SK-N-SH treated with all-trans-retinoic acid at 6 μM for 48 hours (cell line): Measurements from ENCODE around the gene AP3B1.

Source experiments
- ATAC-seq: fragments of 200-7000 bp; cut with Tn5 transposase; 3 replicates; pipeline ENCODE4 v1.9.1; 2020; ENCODE audit warnings: mild to moderate bottlenecking, moderate library complexity
- ARNTL ChIP-seq: fragments of 450-650 bp; formaldehyde crosslinking; IDR thresholded peaks from 2 replicates; pipeline ENCODE4 v1.5.0; 2020; ENCODE audit warnings: low read depth, mild to moderate bottlenecking, moderate library complexity, borderline replicate concordance
- BACH2 ChIP-seq: fragments of 250-450 bp; sonication (Bioruptor Pico); IDR thresholded peaks from 2 replicates; pipeline ENCODE4 v1.9.0; 2021; ENCODE audit warnings: mild to moderate bottlenecking, borderline replicate concordance
- CSDC2 ChIP-seq: fragments of 250-450 bp; sonication (Bioruptor Pico); IDR thresholded peaks from 2 replicates; pipeline ENCODE4 v1.5.0; 2020; ENCODE audit warnings: mild to moderate bottlenecking, moderate library complexity
- ESRRG ChIP-seq: fragments of 250-450 bp; sonication (Bioruptor Pico); IDR thresholded peaks from 2 replicates; pipeline ENCODE4 v1.6.1; 2021; ENCODE audit warnings: mild to moderate bottlenecking
- GLIS3 ChIP-seq: fragments of 250-450 bp; sonication (Bioruptor Pico); IDR thresholded peaks from 2 replicates; pipeline ENCODE4 v1.5.0; 2020; ENCODE audit warnings: mild to moderate bottlenecking, moderate library complexity
- ISL1 ChIP-seq: fragments of 250-450 bp; sonication (Bioruptor Pico); IDR thresholded peaks from 2 replicates; pipeline ENCODE4 v2.1.2; 2022; ENCODE audit warnings: mild to moderate bottlenecking, moderate library complexity
- OSR1 ChIP-seq: fragments of 250-450 bp; sonication (Bioruptor Pico); IDR thresholded peaks from 2 replicates; pipeline ENCODE4 v1.8.0; 2022; ENCODE audit warnings: moderate library complexity, mild to moderate bottlenecking, inconsistent platforms
- PPARA ChIP-seq: fragments of 250-450 bp; sonication (Bioruptor Pico); IDR thresholded peaks from 2 replicates; pipeline ENCODE4 v1.5.0; 2020; ENCODE audit warnings: mild to moderate bottlenecking, borderline replicate concordance
- RARB ChIP-seq: fragments of 250-450 bp; sonication (Bioruptor Pico); IDR thresholded peaks from 2 replicates; pipeline ENCODE4 v1.8.0; 2021; ENCODE audit warnings: mild to moderate bottlenecking, moderate library complexity
- SNAI2 ChIP-seq: fragments of 250-450 bp; sonication (Bioruptor Pico); IDR thresholded peaks from 2 replicates; pipeline ENCODE4 v1.5.0; 2020; ENCODE audit warnings: mild to moderate bottlenecking, moderate library complexity
- TCF4 ChIP-seq: fragments of 250-450 bp; sonication (Bioruptor Pico); IDR thresholded peaks from 2 replicates; pipeline ENCODE4 v1.8.0; 2021; ENCODE audit warnings: mild to moderate bottlenecking, moderate library complexity, borderline replicate concordance
- TOX ChIP-seq: fragments of 250-450 bp; sonication (Bioruptor Pico); IDR thresholded peaks from 2 replicates; pipeline ENCODE4 v1.8.0; 2021; ENCODE audit warnings: mild to moderate bottlenecking, moderate library complexity, borderline replicate concordance
- ZC3H10 ChIP-seq: fragments of 250-450 bp; sonication (Bioruptor Pico); IDR thresholded peaks from 2 replicates; pipeline ENCODE4 v1.5.1; 2021; ENCODE audit warnings: mild to moderate bottlenecking, moderate library complexity
- ZFP3 ChIP-seq: fragments of 250-450 bp; sonication (Bioruptor Pico); IDR thresholded peaks from 2 replicates; pipeline ENCODE4 v1.5.0; 2020; ENCODE audit warnings: mild to moderate bottlenecking, moderate library complexity
- ZFP30 ChIP-seq: fragments of 450-650 bp; formaldehyde crosslinking; IDR thresholded peaks from 2 replicates; pipeline ENCODE4 v1.5.0; 2022; ENCODE audit warnings: mild to moderate bottlenecking, moderate library complexity
- ZNF565 ChIP-seq: fragments of 450-650 bp; formaldehyde crosslinking; conservative IDR thresholded peaks from 2 replicates; pipeline ENCODE4 v1.5.0; 2020; ENCODE audit warnings: low read depth, mild to moderate bottlenecking, moderate library complexity
- ZNF70 ChIP-seq: fragments of 450-650 bp; formaldehyde crosslinking; IDR thresholded peaks from 2 replicates; pipeline ENCODE4 v1.5.0; 2020; ENCODE audit warnings: mild to moderate bottlenecking, moderate library complexity
- TF ChIP-seq, protein P1 (sequence below): fragments of 250-450 bp; sonication (Bioruptor Pico); IDR thresholded peaks from 2 replicates; pipeline ENCODE4 v1.5.0; 2020; ENCODE audit warnings: mild to moderate bottlenecking, moderate library complexity
- TF ChIP-seq, protein P2 (sequence below): fragments of 250-450 bp; sonication (Bioruptor Pico); IDR thresholded peaks from 2 replicates; pipeline ENCODE4 v1.8.0; 2020; ENCODE audit warnings: mild to moderate bottlenecking, moderate library complexity, borderline replicate concordance
- TF ChIP-seq, protein P3 (sequence below): fragments of 250-450 bp; sonication (Bioruptor Pico); IDR thresholded peaks from 2 replicates; pipeline ENCODE4 v1.5.1; 2021; ENCODE audit warnings: mild to moderate bottlenecking, moderate library complexity
- TF ChIP-seq, protein P4 (sequence below): fragments of 250-450 bp; sonication (Bioruptor Pico); IDR thresholded peaks from 2 replicates; pipeline ENCODE4 v1.5.1; 2020; ENCODE audit warnings: low read depth, mild to moderate bottlenecking, moderate library complexity

Gene AP3B1

DNA sequence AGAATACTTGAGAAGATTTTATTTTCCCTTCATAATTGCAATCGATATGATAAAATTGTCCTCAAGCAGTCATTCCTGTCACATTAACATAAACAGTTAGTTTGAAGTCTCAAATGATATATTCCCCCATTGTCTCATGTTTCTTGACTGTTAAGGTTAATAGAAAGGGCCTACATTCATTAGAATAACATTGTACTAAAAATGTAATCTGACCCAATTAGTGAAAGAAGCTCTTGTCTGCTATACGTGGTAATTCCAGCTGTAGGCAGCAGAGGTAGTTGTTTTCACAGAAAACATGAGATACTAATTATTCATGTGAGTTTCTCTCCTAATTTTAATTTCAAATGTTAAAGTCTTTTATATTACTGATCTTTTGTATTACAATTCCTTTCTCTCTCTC, 25.9 kb upstream of the AP3B1 start:
- TF ChIP-seq GLIS3 (CRISPR knock-in tag) (no peak), BACH2 (CRISPR knock-in tag) (no peak), ZFP3 (CRISPR knock-in tag) (no peak), ESRRG (no peak), ARNTL (CRISPR knock-in tag) (no peak), ZNF565 (CRISPR knock-in tag) (no peak), PPARA (CRISPR knock-in tag) (no peak), TOX (CRISPR knock-in tag) (no peak), TCF4 (CRISPR knock-in tag) (no peak), RARB (CRISPR knock-in tag) (no peak), ZFP30 (CRISPR knock-in tag) (no peak), ISL1 (CRISPR knock-in tag) (no peak), OSR1 (no peak), CSDC2 (CRISPR knock-in tag) (no peak)
- TF ChIP-seq, protein P1, sequence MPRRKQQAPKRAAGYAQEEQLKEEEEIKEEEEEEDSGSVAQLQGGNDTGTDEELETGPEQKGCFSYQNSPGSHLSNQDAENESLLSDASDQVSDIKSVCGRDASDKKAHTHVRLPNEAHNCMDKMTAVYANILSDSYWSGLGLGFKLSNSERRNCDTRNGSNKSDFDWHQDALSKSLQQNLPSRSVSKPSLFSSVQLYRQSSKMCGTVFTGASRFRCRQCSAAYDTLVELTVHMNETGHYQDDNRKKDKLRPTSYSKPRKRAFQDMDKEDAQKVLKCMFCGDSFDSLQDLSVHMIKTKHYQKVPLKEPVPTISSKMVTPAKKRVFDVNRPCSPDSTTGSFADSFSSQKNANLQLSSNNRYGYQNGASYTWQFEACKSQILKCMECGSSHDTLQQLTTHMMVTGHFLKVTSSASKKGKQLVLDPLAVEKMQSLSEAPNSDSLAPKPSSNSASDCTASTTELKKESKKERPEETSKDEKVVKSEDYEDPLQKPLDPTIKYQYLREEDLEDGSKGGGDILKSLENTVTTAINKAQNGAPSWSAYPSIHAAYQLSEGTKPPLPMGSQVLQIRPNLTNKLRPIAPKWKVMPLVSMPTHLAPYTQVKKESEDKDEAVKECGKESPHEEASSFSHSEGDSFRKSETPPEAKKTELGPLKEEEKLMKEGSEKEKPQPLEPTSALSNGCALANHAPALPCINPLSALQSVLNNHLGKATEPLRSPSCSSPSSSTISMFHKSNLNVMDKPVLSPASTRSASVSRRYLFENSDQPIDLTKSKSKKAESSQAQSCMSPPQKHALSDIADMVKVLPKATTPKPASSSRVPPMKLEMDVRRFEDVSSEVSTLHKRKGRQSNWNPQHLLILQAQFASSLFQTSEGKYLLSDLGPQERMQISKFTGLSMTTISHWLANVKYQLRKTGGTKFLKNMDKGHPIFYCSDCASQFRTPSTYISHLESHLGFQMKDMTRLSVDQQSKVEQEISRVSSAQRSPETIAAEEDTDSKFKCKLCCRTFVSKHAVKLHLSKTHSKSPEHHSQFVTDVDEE (CRISPR knock-in tag), result no peak
- TF ChIP-seq, protein P2, sequence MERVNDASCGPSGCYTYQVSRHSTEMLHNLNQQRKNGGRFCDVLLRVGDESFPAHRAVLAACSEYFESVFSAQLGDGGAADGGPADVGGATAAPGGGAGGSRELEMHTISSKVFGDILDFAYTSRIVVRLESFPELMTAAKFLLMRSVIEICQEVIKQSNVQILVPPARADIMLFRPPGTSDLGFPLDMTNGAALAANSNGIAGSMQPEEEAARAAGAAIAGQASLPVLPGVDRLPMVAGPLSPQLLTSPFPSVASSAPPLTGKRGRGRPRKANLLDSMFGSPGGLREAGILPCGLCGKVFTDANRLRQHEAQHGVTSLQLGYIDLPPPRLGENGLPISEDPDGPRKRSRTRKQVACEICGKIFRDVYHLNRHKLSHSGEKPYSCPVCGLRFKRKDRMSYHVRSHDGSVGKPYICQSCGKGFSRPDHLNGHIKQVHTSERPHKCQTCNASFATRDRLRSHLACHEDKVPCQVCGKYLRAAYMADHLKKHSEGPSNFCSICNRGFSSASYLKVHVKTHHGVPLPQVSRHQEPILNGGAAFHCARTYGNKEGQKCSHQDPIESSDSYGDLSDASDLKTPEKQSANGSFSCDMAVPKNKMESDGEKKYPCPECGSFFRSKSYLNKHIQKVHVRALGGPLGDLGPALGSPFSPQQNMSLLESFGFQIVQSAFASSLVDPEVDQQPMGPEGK, result no peak
- TF ChIP-seq, protein P3, sequence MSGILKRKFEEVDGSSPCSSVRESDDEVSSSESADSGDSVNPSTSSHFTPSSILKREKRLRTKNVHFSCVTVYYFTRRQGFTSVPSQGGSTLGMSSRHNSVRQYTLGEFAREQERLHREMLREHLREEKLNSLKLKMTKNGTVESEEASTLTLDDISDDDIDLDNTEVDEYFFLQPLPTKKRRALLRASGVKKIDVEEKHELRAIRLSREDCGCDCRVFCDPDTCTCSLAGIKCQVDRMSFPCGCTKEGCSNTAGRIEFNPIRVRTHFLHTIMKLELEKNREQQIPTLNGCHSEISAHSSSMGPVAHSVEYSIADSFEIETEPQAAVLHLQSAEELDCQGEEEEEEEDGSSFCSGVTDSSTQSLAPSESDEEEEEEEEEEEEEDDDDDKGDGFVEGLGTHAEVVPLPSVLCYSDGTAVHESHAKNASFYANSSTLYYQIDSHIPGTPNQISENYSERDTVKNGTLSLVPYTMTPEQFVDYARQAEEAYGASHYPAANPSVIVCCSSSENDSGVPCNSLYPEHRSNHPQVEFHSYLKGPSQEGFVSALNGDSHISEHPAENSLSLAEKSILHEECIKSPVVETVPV (CRISPR knock-in tag), result no peak
- TF ChIP-seq, protein P4, sequence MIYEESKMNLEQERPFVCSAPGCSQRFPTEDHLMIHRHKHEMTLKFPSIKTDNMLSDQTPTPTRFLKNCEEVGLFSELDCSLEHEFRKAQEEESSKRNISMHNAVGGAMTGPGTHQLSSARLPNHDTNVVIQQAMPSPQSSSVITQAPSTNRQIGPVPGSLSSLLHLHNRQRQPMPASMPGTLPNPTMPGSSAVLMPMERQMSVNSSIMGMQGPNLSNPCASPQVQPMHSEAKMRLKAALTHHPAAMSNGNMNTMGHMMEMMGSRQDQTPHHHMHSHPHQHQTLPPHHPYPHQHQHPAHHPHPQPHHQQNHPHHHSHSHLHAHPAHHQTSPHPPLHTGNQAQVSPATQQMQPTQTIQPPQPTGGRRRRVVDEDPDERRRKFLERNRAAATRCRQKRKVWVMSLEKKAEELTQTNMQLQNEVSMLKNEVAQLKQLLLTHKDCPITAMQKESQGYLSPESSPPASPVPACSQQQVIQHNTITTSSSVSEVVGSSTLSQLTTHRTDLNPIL, result no peak
- ATAC-seq, result peak; percentile 75

DNA sequence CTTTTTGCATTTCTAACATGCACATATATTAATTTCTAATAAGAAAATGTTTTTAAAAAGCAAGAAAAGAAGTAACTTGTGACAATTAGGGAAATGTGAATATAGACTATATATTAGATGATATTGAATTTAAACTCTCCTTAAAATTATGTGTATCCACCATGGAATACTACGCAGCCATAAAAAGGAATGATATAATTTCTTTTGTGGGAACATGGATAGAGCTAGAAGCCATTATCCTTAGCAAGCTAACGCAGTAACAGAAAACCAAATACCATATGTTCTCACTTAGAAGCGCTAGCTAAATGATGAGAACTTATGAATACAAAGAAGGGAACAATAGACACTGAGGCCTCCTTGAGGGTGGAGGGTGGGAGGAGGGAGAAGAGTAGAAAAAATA, 23.8 kb upstream of the AP3B1 start:
- ATAC-seq, result no peak
- TF ChIP-seq ZFP3 (CRISPR knock-in tag) (no peak), ISL1 (CRISPR knock-in tag) (no peak), ZNF565 (CRISPR knock-in tag) (no peak), TOX (CRISPR knock-in tag) (no peak), ARNTL (CRISPR knock-in tag) (no peak), ZNF70 (CRISPR knock-in tag) (no peak), SNAI2 (CRISPR knock-in tag) (no peak), ESRRG (no peak), ZC3H10 (CRISPR knock-in tag) (no peak)
- TF ChIP-seq, protein P3 (CRISPR knock-in tag), result no peak
- TF ChIP-seq, protein P1 (CRISPR knock-in tag), result no peak
